Tongue (tissue), 2 donors: ENCODE data around the gene TRAPPC1. TPM values are rescaled to one million over a fixed set of nuclear protein-coding genes. Genes with fewer than 3 reads are reported as not detected.
A peak's percentile ranks its signal among the peaks of the same experiment; 100 is the strongest.
"Not testable (repeated sequence)": the region's sequence is repeated elsewhere in the genome, so short reads cannot be mapped to it uniquely, and the experiment has no call there.

Experiments
- DNase-seq: peaks from one replicate; pipeline ENCODE4 v3.0.0-alpha.2; 2015
- total RNA-seq: library from RNA; depleted of rRNA; stranded (reverse); fragments of >200 nt; gene quantifications from one replicate; pipeline ENCODE4 v1.2.3, GENCODE V29; 2014

TRAPPC1 gene, protein sequence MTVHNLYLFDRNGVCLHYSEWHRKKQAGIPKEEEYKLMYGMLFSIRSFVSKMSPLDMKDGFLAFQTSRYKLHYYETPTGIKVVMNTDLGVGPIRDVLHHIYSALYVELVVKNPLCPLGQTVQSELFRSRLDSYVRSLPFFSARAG
- total RNA-seq, result 21.7 TPM

DNA sequence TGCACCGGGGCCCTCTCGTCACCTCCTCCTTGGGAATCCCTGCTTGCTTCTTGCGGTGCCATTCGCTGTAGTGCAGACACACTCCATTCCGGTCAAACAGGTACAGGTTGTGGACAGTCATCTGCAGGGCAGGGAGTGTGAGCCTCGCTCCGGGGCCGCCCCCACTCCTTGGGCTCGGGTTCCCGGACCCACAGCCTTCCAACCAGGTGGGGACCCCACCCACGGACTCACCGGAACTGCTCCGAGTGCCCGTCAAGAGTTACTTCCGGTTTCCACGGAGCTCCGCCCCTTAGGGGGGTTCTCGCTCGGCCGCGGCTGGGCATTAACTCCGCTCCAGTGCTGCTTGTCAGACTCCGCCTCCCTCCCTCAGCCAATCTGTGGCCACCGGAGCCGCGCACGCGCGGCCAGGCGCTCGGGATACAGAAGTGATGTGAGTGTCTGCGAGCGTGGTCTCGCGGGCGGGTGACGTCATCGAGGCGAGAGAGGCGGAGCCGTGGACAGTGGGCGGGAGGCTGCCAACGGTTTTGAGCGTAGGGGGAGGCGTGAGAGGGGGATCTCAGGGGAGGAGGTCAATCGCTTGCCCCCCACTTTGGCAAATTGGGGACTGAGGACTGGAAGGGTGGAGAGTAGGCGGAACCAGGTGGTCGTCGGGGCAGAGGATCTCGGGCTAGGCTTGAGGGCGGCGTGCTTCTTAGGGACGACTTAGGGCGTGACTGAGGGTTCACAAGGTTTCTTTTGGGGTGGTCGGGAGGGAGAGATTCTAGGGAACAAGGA is at the start of gene TRAPPC1, which contains the start of gene CNTROB:
TSS of gene TRAPPC1 (minus strand) at position 238 of the 774 bp plus-strand sequence. CDS start at position 121, 117 bp downstream.
TSS of gene CNTROB (plus strand) at position 498 of the 774 bp plus-strand sequence. CDS start 874 bp downstream, outside the sequence.
- peak; percentile 100 for DNase-seq

DNA sequence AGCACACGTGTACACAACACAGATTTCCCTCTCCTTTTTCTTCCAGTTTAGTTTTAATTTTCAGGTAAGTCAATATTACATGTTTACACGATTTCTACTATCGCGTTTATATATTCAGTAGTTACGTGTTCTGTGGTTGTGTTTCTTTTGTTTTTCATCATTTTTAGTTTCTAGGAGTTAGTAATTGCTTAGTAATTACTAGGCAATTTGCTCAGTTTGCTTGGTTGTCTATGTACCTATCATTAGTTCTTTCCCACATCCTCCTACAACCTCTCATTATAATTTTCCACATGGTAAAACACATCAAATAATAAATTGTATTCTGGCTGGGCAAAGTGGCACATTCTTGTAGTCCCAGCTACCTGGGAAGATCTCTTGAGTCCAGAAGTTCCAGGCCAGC is 46.1 kb upstream of the TRAPPC1 start:
- no peak for DNase-seq

DNA sequence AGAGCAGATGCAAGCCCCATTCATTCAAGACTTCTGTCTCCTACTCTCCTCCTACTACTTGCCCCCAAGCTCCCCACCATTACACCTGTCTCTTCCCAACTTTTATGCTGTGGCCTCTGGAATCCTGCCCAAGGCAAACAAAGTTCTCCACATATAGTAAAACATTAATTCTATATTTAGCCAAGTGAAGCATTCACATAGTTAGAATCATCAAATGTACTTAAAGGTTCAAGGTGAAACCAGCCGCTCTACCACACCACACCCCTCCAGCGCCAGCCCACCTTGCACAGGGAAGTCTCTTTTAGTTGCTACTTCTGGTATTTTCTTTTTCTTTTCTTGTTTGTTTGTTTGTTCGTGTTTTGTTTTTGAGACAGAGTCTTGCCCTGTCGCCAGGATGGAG is 45.3 kb upstream of the TRAPPC1 start:
- DNase-seq, result no peak

DNA sequence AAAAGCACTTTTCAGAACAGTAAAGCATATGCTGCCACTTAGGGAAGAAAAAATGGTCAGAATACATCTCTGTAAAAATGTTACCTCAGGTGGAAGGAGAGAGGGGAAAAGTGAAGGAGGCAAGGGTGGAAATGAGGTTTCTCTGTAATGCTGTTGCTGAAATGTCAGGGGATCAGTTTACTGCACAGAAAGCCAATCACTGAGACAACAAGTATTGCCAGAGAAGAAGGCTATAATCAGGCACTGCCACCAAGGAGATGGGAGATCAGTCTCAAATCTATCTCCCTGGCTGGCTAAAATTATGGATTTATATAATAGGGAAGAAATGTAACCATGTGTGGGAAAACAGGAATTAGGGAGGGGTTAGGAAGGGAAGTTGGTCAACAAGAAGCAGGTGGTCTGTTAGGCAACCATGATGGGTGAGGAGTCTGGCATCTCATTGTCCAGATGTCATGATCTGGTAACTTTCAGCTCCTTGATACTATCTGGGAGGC is 42.9 kb upstream of the TRAPPC1 start:
- no peak for DNase-seq

DNA sequence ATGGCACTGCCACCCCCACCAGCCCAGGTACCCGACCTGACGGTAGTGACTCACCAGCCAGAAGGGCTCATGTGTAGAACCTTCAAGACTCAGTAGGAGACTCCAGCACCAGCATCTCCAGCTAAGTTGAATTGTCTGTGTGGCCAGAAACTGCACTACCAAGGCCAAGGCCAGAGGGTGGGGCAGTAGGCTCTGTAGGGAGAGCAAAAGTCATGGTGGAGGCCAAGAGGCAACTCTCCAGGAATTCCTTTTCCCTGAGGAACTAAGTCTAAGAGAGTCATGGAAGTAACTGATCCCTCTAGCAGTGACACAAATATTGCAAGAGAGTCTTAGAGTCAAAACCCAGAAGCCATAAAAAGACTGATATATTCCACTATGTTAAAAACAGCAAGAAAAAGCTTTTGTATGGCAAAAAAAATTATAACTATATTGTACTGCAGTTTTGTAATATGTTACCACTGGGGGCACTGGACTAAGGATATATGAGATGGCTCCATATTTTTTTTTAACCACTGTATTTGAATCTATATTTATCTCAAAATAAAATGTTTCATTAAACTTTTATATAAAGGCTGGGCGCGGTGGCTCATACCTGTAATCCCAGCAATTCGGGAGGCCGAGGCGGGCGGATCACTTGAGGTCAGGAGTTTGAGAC is 40.5 kb upstream of the TRAPPC1 start:
- no peak for DNase-seq

DNA sequence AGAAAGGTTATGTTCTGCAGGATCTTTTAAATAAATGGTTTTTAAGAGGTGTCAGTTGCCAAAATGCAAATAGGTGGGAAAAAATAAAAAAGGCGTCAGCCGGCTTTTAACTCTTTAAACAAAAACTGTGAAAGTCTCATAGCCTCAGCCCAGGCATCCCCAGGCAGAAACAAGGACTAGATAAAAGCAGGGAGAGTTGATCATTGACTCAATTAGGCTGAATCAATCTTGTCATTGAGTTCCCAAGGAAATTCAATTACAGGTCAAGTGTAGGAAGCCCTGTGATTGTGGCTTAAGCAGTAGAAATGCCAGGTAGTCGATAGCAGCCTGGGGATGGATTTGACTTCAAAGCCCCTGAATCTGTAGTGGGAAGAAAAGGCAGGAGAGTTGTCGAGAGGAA is 39.9 kb upstream of the TRAPPC1 start:
- DNase-seq, result no peak

DNA sequence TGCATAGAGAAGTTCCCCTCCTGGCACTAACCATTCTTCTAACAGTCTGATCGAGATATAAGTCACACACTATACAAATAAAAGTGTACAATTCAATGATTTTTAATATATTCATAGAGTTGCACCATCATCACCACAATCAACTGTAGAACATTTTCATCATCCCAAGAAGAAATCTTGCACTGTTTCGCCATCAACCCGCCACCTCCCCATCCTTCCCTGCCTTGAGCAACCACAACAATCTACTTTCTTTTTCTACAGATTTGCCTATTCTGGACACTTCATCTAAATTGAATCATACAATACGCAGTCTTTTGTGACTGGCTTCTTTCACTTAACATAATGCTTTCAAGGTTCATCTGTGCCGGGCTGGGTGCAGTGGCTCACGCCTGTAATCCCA is 37.7 kb upstream of the TRAPPC1 start:
- DNase-seq, result no peak

DNA sequence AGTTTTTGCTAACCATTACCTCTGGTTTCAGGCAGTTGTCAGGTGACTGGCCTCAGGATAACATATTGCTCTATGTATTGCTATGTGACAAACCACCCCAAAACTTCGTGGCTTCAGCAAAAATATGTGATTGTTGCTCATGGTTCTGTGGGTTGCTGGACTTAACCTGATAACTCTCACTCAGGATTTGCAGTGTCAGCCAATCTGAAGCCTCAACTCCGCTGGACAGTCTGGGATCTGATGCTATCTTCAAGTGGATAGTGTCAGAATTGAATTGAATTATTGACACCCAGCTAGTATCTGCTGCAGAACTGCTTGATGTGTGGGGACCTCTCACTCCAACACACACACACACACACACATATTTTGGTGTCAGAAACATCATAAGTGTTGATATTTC is 36.0 kb upstream of the TRAPPC1 start:
- DNase-seq, result no peak

DNA sequence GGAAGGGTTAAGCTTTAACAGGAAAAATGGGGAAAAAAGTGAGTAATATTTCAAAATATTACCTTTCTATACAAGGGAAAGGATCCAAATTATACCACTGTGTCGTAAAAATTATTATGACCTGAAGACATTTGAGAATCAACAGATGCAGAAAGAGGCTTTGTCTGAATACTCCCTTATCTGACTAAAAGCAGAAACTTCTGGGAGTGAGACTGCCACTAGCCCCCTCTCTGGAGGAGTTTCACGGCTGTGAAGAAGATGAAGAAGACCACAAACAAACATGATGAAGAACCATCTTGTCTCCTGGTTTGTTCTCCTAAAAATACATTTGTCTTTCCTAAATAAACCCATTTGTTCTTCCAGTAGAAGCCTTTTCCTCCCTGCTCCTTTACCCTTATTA is 29.7 kb upstream of the TRAPPC1 start:
- no peak for DNase-seq

DNA sequence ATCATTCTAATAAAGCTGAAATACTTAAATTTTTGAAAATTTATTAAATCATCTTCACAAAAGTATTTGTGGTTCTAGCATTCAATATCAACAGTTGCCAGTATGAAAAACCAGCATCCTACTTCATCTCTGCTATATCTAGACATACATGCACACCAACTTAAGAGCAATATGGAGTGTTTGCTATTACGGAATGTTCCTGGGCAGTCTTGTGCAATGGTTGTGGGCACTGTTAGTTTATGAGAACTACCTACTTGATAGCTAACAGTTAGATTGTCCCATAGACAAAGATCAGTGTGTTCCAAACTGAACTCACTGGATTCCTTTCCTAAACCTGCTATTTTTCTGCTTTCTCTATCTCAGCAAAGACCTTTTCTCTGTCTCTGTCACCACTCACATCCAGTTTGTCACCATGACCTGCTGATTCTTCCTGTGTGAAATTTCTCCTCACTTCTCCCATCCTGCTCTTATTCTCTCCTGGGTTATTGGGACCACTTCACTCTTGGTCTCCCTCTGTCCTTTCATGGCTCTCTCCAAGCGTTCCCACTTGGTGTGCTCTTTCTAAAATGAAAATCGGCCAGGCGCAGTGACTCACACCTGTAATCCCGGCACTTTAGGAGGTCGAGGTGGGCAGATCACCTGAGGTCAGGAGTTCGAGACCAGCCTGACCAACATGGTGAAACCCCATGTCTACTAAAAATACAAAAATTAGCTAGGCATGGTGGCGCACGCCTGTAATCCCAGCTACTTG is 27.9 kb upstream of the TRAPPC1 start:
- no peak for DNase-seq

DNA sequence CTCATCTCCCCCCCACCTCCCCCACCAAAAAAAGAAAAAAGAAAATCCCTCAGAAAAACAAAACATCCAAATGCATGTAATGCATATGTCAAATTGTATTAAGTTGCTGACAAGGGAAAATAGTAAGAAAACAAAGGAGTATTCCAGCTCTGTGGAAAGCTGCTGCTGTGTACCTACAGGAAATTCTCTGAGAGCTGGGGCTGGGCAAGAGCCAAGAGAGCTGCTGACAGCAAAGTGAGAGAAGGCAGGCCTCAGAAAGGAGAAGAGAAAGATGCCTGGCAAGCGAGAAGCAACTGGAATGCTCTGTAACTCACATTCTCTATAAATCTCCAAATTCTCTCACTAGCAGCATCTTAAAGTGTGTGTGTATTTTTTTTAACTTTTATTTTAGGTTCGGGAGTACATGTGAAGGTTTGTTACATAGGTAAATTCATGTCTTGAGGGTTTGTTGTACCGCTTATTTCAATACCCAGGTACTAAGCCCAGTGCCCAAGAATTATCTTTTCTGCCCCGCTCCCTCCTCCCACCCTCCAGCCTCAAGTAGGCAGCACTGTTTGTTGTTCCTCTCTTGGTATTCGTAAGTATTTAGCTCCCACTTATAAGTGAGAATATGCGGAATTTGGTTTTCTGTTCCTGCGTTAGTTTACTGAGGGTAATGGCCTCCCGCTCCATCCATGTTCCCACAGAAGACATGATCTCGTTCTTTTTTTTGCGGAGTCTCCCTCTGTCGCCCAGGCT is 24.7 kb upstream of the TRAPPC1 start:
- DNase-seq, result peak; percentile 90

DNA sequence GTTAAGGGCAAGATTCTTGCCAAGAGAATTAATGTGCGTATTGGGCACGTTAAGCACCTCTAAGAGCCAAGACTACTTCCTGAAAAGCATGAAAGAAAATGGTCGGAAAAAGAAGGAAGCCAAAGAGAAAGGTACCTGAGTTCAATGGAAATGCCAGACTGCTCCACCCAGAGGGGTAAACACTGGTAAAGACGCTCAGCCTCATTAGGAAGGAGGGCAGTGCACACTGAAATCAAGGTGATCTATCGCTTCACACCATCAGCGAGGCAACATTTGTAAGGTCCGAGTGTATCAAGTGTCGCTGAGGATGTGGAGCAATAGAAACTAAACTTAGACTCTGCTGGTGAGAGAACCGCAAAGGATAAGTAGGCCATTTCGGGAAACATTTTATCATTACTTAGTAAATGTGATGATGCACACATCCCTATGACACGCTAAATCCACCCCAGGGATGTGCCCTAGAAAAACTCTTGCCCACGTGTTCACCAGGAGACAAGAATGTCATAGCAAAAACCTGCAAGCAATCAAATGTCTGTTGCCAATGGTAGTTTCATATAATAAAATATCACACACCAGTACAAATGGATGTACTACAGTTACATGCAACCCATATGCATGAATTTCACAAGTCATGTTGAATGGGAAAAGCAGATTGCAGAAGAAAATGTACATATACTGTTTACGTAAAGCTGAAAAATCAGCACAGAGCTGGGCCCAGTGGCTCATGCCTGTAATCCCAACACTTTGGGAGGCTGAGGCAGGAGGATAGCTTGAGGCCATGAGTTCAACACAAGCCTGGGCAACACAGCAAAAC is 23.9 kb upstream of the TRAPPC1 start:
- no peak for DNase-seq

DNA sequence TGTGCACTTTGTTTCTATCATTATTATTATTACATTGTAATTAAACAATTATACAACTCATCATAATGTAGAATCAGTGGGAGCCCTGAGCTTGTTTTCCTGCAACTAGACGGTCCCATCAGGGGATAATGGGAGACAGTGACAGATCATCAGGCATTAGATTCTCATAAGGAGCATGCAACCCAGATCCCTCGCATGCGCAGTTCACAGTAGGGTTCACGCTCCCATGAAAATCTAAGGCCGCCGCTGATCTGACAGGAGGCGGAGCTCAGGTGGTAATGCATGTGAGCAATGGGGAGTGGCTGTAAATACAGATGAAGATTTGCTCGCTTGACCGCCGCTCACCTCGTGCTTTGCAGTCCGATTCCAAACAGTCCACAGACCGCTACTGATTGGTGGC is 21.5 kb upstream of the TRAPPC1 start:
- DNase-seq, result not testable (repeated sequence)

DNA sequence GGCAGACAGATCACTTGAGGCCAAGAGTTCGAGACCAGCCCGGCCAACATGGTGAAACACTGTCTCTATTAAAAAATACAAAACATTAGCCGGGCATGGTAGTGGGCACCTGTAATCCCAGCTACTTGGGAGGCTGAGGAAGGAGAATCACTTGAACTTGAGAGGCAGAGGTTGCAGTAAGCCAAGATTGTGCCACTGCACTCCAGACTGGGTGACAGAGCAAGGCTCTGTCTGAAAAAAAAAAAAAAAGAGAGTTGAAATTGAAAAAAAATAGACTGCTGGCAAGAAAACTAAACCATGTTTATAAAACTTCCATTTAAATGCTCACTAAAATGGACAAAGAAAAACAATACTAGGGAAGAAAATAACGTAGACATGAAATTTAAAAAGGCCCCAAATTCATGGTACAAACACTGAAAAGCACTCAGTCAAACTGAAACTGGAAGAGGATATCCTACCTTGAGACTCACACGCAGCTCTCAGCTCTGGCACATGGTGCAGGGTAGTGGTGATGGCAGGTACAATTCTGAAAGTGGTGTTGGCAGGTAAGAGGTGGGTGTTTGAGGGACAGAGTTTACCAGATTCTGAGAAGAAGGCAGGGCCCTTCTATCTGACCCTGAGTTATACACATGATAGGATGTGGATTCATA is 19.5 kb upstream of the TRAPPC1 start:
- no peak for DNase-seq

DNA sequence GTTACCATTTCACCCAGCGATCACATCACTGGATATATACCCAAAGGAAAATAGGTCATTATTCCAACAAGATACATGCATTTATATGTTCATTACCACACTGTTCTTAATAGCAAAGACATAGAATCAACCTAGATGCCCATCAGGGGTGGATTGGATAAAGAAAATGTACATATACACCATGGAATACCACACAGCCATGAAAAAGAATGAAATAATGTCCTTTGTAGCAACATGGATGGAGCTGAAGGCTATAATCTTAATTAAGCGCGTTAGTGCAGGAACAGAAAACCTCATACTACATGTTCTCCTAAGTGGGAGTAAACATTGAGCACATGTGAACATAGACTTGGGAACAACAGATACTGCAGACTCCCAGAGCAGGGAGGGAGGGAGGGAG is 18.8 kb upstream of the TRAPPC1 start:
- DNase-seq, result no peak

DNA sequence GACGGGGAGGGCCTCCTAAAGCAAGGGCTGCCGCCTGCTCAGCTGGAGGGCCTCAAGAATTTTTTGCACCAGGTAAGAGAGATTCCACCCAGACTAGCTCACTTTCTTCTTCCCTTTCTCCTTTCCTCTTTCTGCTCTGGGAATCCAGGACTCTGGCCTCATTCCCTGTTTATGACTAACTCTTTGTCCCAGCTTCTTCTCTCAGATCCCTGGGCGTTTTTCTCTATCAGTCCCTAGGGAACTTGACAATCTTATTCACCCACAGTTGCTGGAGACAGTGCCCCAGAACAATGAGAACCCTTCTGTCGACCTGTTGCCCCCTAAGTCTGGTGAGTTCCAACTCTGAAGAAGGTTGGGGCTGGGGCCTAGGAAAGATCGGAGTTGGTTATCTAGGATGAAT is 15.9 kb upstream of the TRAPPC1 start:
- DNase-seq, result no peak

DNA sequence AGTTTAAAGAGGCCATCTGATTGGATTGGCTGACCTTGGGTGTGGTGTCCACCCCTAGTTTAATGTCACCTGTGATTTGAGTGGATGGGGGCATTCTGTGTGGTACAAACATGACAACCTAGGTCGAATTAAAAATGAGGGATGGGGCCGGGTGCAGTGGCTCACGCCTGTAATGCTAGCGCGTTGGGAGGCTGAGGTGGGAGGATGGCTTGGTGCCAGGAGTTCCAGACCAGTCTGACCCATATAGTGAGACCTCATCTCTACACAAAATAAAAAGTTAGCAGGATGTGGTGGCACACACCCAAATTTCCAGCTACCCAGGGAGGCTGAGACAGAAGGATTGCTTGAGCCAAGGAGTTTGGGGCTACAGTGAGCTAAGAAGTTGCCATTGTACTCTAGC is 14.7 kb upstream of the TRAPPC1 start:
- DNase-seq, result no peak

DNA sequence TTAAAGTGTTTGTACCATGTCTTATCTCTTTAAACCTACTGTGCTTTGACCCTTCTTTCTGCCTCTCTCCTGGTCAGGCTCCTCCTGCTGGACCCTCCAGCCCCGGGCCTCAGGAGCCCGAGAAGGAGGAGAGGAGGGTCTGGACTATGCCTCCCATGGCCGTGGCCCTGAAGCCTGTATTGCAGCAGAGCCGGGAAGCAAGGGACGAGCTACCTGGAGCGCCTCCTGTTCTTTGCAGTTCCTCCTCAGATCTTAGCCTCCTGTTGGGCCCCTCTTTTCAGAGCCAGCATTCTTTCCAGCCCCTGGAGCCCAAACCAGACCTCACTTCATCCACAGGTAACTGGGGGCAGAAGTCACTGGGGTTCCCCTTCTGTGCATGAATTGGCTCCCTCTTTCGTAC is 13.9 kb upstream of the TRAPPC1 start:
- DNase-seq, result no peak

DNA sequence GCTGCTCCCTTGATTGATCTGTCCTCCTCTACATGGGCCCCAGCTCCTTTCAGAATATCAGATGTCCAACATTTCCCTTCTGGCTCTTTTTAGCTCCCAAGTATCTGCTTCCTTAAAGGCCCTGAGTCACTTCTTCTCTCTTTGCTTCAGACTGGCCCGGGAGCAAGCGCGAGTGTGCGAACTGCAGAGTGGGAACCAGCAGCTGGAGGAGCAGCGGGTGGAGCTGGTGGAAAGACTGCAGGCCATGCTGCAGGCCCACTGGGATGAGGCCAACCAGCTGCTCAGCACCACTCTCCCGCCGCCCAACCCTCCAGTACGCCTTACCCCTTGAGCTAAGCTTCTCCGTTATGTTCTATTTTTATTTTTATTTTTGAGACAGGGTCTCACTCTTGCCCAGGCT is 12.6 kb upstream of the TRAPPC1 start:
- DNase-seq, result peak; percentile 64

DNA sequence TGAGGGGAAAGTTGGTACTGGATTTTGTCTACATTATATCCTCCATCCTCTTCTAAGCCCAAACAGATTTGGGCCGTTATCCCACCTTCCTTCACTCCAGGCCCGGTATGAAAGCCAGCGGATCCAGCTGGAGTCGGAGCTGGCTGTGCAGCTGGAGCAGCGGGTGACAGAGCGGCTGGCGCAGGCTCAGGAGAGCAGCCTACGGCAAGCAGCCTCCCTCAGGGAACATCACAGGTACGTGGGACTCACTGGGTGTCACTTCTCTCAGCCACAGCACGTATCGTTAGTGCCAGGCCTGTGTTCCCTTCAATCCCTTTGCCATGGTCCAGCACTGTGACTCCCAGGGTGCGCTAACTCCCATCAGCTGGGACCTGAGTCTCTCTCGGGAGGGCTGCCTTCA is 11.5 kb upstream of the TRAPPC1 start:
- no peak for DNase-seq
